Naive thymus-derived CD4-positive, alpha-beta T cell (primary cell): ENCODE measurements around the gene CEMP1. TPM values are rescaled to one million over a fixed set of nuclear protein-coding genes. Genes with fewer than 3 reads are reported as not detected.

Experiments used
- ATAC-seq: fragments of 150-1000 bp; cut with Tn5 transposase; 2 replicates; pipeline ENCODE4 v1.10.0; 2021; ENCODE audit warnings: mild to moderate bottlenecking, moderate library complexity
- CTCF ChIA-PET: fragments of 350-600 bp; sonication (Branson Sonifier 250); formaldehyde crosslinking; loops from one replicate; lab custom pipeline; 2021; ENCODE audit warnings: antibody characterized with exemption; lab: Charles Lee
- POLR2A ChIA-PET: fragments of 350-600 bp; sonication (Branson Sonifier 250); formaldehyde crosslinking; loops from one replicate; lab custom pipeline; 2021; ENCODE audit warnings: antibody characterized with exemption, inconsistent platforms; lab: Charles Lee
- DNase-seq, 9 donors: peaks; one replicate each; pipeline versions ENCODE4 v3.0.0 to v3.0.0-alpha.2; 2020 to 2022; ENCODE audit warnings: mixed read lengths in 1 of 9
- H3K27ac ChIP-seq: one replicate; pipeline ENCODE4 v1.7.0; 2013; ENCODE audit warnings: mild to moderate bottlenecking, low read depth, low read length, moderate library complexity
- H3K27me3 ChIP-seq, 2 donors: one replicate each; pipeline ENCODE4 v1.7.0; 2013; ENCODE audit warnings: low read length in 2 of 2, mild to moderate bottlenecking in 2 of 2, moderate library complexity in 2 of 2; ENCODE audit not compliant: control insufficient read depth in 2 of 2, insufficient read depth in 2 of 2
- H3K36me3 ChIP-seq, 3 experiments: 1 replicate in 2 of 3; 2 replicates in 1 of 3; pipeline ENCODE4 v1.7.0; 2013; ENCODE audit warnings: low read length in 3 of 3, mild to moderate bottlenecking in 3 of 3, moderate library complexity in 1 of 3; ENCODE audit not compliant: insufficient read depth in 3 of 3, control insufficient read depth in 2 of 3
- H3K4me1 ChIP-seq, 2 donors: one replicate each; pipeline ENCODE4 v1.7.0; 2013; ENCODE audit warnings: low read length in 2 of 2, mild to moderate bottlenecking in 2 of 2, moderate library complexity in 1 of 2; ENCODE audit not compliant: control insufficient read depth in 2 of 2, insufficient read depth in 2 of 2
- H3K4me3 ChIP-seq: 2 replicates; pipeline ENCODE4 v1.7.0; 2013; ENCODE audit warnings: mild to moderate bottlenecking, low read length
- H3K9me3 ChIP-seq, 3 experiments: 1 replicate in 2 of 3; 2 replicates in 1 of 3; pipeline ENCODE4 v1.7.0; 2013; ENCODE audit warnings: low read length in 3 of 3; ENCODE audit not compliant: control insufficient read depth in 2 of 3
- H3K27ac Mint-ChIP-seq, 9 donors: one replicate each; pipeline ENCODE4 v1.8.0; 2020 to 2022; ENCODE audit warnings: mixed read lengths in 9 of 9, mild to moderate bottlenecking in 8 of 9, moderate library complexity in 5 of 9, inconsistent platforms in 2 of 9
- H3K27me3 Mint-ChIP-seq, 5 donors: one replicate each; pipeline ENCODE4 v1.8.0; 2021 to 2022; ENCODE audit warnings: mixed read lengths in 5 of 5, mild to moderate bottlenecking in 1 of 5
- H3K36me3 Mint-ChIP-seq, 5 donors: one replicate each; pipeline ENCODE4 v1.8.0; 2020 to 2022; ENCODE audit warnings: mixed read lengths in 5 of 5, mild to moderate bottlenecking in 3 of 5, inconsistent platforms in 1 of 5
- H3K4me1 Mint-ChIP-seq, 7 donors: one replicate each; pipeline ENCODE4 v1.8.0; 2020 to 2022; ENCODE audit warnings: mixed read lengths in 7 of 7, mild to moderate bottlenecking in 3 of 7, inconsistent platforms in 1 of 7
- H3K4me3 Mint-ChIP-seq, 10 donors: one replicate each; pipeline ENCODE4 v1.8.0; 2020 to 2022; ENCODE audit warnings: mild to moderate bottlenecking in 10 of 10, mixed read lengths in 10 of 10, moderate library complexity in 6 of 10, inconsistent platforms in 2 of 10
- H3K9me3 Mint-ChIP-seq, 11 donors: one replicate each; pipeline ENCODE4 v1.8.0; 2020 to 2022; ENCODE audit warnings: mixed read lengths in 11 of 11, mild to moderate bottlenecking in 4 of 11, inconsistent platforms in 1 of 11, moderate library complexity in 1 of 11
- intact Hi-C, 2 donors: fragments of 100-400 bp; cut with micrococcal nuclease; formaldehyde crosslinking; loops; one replicate each; pipeline ENCODE4 v1.15.1; 2023
- polyA plus RNA-seq, 2 donors: library from polyadenylated mRNA; unstranded; fragments of 300-500 nt; fragmentation: Illumina TruSeq; gene quantifications; one replicate each; pipeline ENCODE4 v1.2.3, GENCODE V29; 2021
- total RNA-seq, 6 experiments: library from RNA in 5 of 6; stranded (reverse) in 5 of 6; gene quantifications; 1 replicate in 5 of 6; 2 replicates in 1 of 6; pipeline ENCODE4 v1.2.3 and lab custom pipeline; 2021 to 2026

CEMP1 gene
- total and polyA plus RNA-seq, 7 experiments from 2014 or later, result 1.4 to 7.3 (median 3.3) TPM; not detected in 2

GRCh38 chr16:2486645-2487516 lies 44.3 kb downstream of the CEMP1 start:
- ATAC-seq (peak; percentile 96), DNase-seq (peak; percentile 54 to 86 (median 80))
- H3K27ac Mint-ChIP-seq, result peak overlapping the region; percentile 25 to 94 (median 75)
- Histone ChIP-seq H3K36me3 (no peaks in the 10 kb centered on the region), H3K4me3 (no peak overlapping the region), H3K9me3 (no peaks in the 10 kb centered on the region), H3K27me3 (no peaks in the 10 kb centered on the region), H3K27ac (peak overlapping the region; percentile 24), H3K4me1 (peaks cover 10 to 15% of the 10 kb centered on the region in 2 donors)
- POLR2A ChIA-PET, result interaction anchor here (0.8 to 1.6 kb wide), 5 partner anchors 27 to 235 kb away, joined by 3 read pairs; partner anchors contain the start of genes ATP6V0C and CCNF
- CTCF ChIA-PET, result interaction anchor here (0.6 to 1.5 kb wide), 6 partner anchors 9 to 292 kb away, joined by 3 to 6 read pairs (median 4); partner anchors contain the start of genes CCNF and TBC1D24
- H3K36me3 Mint-ChIP-seq, result no peaks in the 10 kb centered on the region
- peaks cover 11 to 23% (median 13%) of the 10 kb centered on the region in 7 donors for H3K4me1 Mint-ChIP-seq
- peak overlapping the region; percentile 39 to 76 (median 56) for H3K4me3 Mint-ChIP-seq
- no peaks in the 10 kb centered on the region for H3K9me3 Mint-ChIP-seq
- no peaks in the 10 kb centered on the region for H3K27me3 Mint-ChIP-seq
- intact Hi-C loops, result loop anchor here (1.0 kb wide), 7 partner anchors 13 to 292 kb away; partner anchors contain the start of genes ABCA3 (in 2 of the 2), CCNF (in 1 of the 2), ECI1 (in 1 of the 2) and RNPS1 (in 1 of the 2)

- Histone ChIP-seq H3K4me3 (no peak overlapping the region), H3K27me3 (no peaks in the 10 kb centered on the region), H3K27ac (peak overlapping the region; percentile 24), H3K4me1 (peaks cover 10 to 15% of the 10 kb centered on the region in 2 donors), H3K36me3 (no peaks in the 10 kb centered on the region), H3K9me3 (no peaks in the 10 kb centered on the region)
- H3K9me3 Mint-ChIP-seq, result no peaks in the 10 kb centered on the region
- no peaks in the 10 kb centered on the region for H3K36me3 Mint-ChIP-seq
- intact Hi-C loops, result no loop called here
- DNase-seq (no peak), ATAC-seq (no peak)
- peak overlapping the region in 1 of 9 donors; percentile 12 for H3K27ac Mint-ChIP-seq
- H3K4me1 Mint-ChIP-seq, result peaks cover 11 to 23% (median 13%) of the 10 kb centered on the region in 7 donors
- ChIA-PET CTCF (interaction anchor here (0.6 to 1.5 kb wide), 4 partner anchors 10 to 1153 kb away, joined by 3 to 6 read pairs (median 4); partner anchors contain the start of genes CCNF and TBC1D24), POLR2A (interaction anchor here (0.8 to 1.6 kb wide), 5 partner anchors 28 to 234 kb away, joined by 3 read pairs; partner anchors contain the start of genes ATP6V0C and CCNF)
- H3K4me3 Mint-ChIP-seq, result no peak overlapping the region
- H3K27me3 Mint-ChIP-seq, result no peaks in the 10 kb centered on the region
Observed at GRCh38 chr16:2485811-2486507, 45.2 kb downstream of the CEMP1 start.

- Histone ChIP-seq H3K27ac (no peak overlapping the region), H3K4me1 (peaks cover 10 to 15% of the 10 kb centered on the region in 2 donors), H3K4me3 (no peak overlapping the region), H3K9me3 (no peaks in the 10 kb centered on the region), H3K27me3 (no peaks in the 10 kb centered on the region), H3K36me3 (no peaks in the 10 kb centered on the region)
- Mint-ChIP-seq H3K4me3 (no peak overlapping the region), H3K36me3 (no peaks in the 10 kb centered on the region), H3K27me3 (no peaks in the 10 kb centered on the region), H3K4me1 (peaks cover 11 to 28% (median 13%) of the 10 kb centered on the region in 7 donors), H3K9me3 (no peaks in the 10 kb centered on the region), H3K27ac (peak overlapping the region in 2 of 9 donors; percentile 41 to 62)
- intact Hi-C loops, result no loop called here
- ChIA-PET POLR2A (no interaction called here), CTCF (interaction anchor here (0.8 kb wide), 1 partner anchor 1154 kb away, joined by 3 read pairs; no protein-coding TSS in a partner anchor)
- ATAC-seq (no peak), DNase-seq (no peak)
Observed at GRCh38 chr16:2484898-2485508, 46.2 kb downstream of the CEMP1 start.

GRCh38 chr16:2483939-2484897 lies 47.0 kb downstream of the CEMP1 start:
- intact Hi-C loops, result no loop called here
- Mint-ChIP-seq H3K9me3 (no peaks in the 10 kb centered on the region), H3K4me3 (no peak overlapping the region), H3K4me1 (peaks cover 11 to 32% (median 13%) of the 10 kb centered on the region in 7 donors), H3K36me3 (no peaks in the 10 kb centered on the region), H3K27ac (peak overlapping the region in 2 of 9 donors; percentile 62 to 70), H3K27me3 (no peaks in the 10 kb centered on the region)
- H3K4me3 ChIP-seq, result no peak overlapping the region
- no peak for ATAC-seq
- H3K27me3 ChIP-seq, result no peaks in the 10 kb centered on the region
- CTCF ChIA-PET, result no interaction called here
- no peak for DNase-seq
- peaks cover 10 to 15% of the 10 kb centered on the region in 2 donors for H3K4me1 ChIP-seq
- POLR2A ChIA-PET, result no interaction called here
- H3K27ac ChIP-seq, result no peak overlapping the region
- no peaks in the 10 kb centered on the region for H3K9me3 ChIP-seq
- H3K36me3 ChIP-seq, result no peaks in the 10 kb centered on the region

GRCh38 chr16:2482708-2483534 lies 48.3 kb downstream of the CEMP1 start:
- Mint-ChIP-seq H3K9me3 (no peaks in the 10 kb centered on the region), H3K4me3 (no peak overlapping the region), H3K4me1 (peaks cover 11 to 38% (median 14%) of the 10 kb centered on the region in 7 donors), H3K27me3 (no peaks in the 10 kb centered on the region), H3K36me3 (no peaks in the 10 kb centered on the region), H3K27ac (peak overlapping the region in 2 of 9 donors; percentile 29 to 80)
- peaks cover 10 to 15% of the 10 kb centered on the region in 2 donors for H3K4me1 ChIP-seq
- ChIA-PET CTCF (interaction anchor here (0.7 kb wide), 1 partner anchor 139 kb away, joined by 4 read pairs; no protein-coding TSS in a partner anchor), POLR2A (no interaction called here)
- DNase-seq, result peak in 1 of 9 donors; percentile 2
- intact Hi-C loops, result no loop called here
- no peaks in the 10 kb centered on the region for H3K36me3 ChIP-seq
- H3K4me3 ChIP-seq, result no peak overlapping the region
- H3K27me3 ChIP-seq, result no peaks in the 10 kb centered on the region
- H3K9me3 ChIP-seq, result no peaks in the 10 kb centered on the region
- H3K27ac ChIP-seq, result no peak overlapping the region
- no peak for ATAC-seq
